Astrocyte (in vitro differentiated cells and primary cell): ENCODE measurements around the gene CAMK2B. TPM values are rescaled to one million over a fixed set of nuclear protein-coding genes. Genes with fewer than 3 reads are reported as not detected.

ENCODE experiments used
- DNase-seq: peaks from one replicate; pipeline ENCODE4 v3.0.0-alpha.2; 2010; ENCODE audit warnings: low read depth
- FAIRE-seq: peaks from 2 replicates; lab custom pipeline; 2011; peaks lifted over from hg19 to GRCh38; lab: Jason Lieb, UNC
- H2AFZ ChIP-seq: 2 replicates; pipeline ENCODE4 v1.6.0; 2012; ENCODE audit warnings: low read depth, low read length, inconsistent platforms
- H3K27ac ChIP-seq: 2 replicates; pipeline ENCODE4 v1.5.1; 2011; ENCODE audit warnings: low read depth, low read length, inconsistent platforms
- H3K27me3 ChIP-seq: 2 replicates; pipeline ENCODE4 v1.6.0; 2011; ENCODE audit warnings: low read length, inconsistent platforms; ENCODE audit not compliant: insufficient read depth
- H3K36me3 ChIP-seq: 2 replicates; pipeline ENCODE4 v1.5.1; 2011; ENCODE audit warnings: low read length, inconsistent platforms; ENCODE audit not compliant: insufficient read depth
- H3K4me1 ChIP-seq: 2 replicates; pipeline ENCODE4 v1.5.1; 2011; ENCODE audit warnings: low read length, inconsistent platforms; ENCODE audit not compliant: insufficient read depth
- H3K4me2 ChIP-seq: 2 replicates; pipeline ENCODE4 v1.6.0; 2012; ENCODE audit warnings: low read length, inconsistent platforms
- H3K4me3 ChIP-seq: 2 replicates; pipeline ENCODE4 v1.5.1; 2011; ENCODE audit warnings: low read depth, mild to moderate bottlenecking, low read length, inconsistent platforms; ENCODE audit not compliant: insufficient read depth
- H3K79me2 ChIP-seq: 2 replicates; pipeline ENCODE4 v1.6.0; 2012; ENCODE audit warnings: mild to moderate bottlenecking, low read length, inconsistent platforms; ENCODE audit not compliant: insufficient read depth
- H3K9ac ChIP-seq: 2 replicates; pipeline ENCODE4 v1.6.0; 2012; ENCODE audit warnings: mild to moderate bottlenecking, low read length, inconsistent platforms
- H3K9me3 ChIP-seq: 2 replicates; pipeline ENCODE4 v1.5.1; 2012; ENCODE audit warnings: low read depth, mild to moderate bottlenecking, low read length, inconsistent platforms; ENCODE audit not compliant: insufficient read depth
- H4K20me1 ChIP-seq: 2 replicates; pipeline ENCODE4 v1.6.0; 2012; ENCODE audit warnings: low read length, inconsistent platforms; ENCODE audit not compliant: insufficient read depth
- H3K27ac Mint-ChIP-seq: one replicate; pipeline ENCODE4 v1.8.0; 2021; ENCODE audit warnings: mild to moderate bottlenecking, mixed read lengths; ENCODE audit not compliant: unreplicated experiment
- H3K27me3 Mint-ChIP-seq: one replicate; pipeline ENCODE4 v1.8.0; 2021; ENCODE audit warnings: low read depth, mixed read lengths; ENCODE audit not compliant: unreplicated experiment
- H3K36me3 Mint-ChIP-seq: one replicate; pipeline ENCODE4 v1.8.0; 2021; ENCODE audit warnings: low read depth, mixed read lengths; ENCODE audit not compliant: unreplicated experiment
- H3K4me1 Mint-ChIP-seq: one replicate; pipeline ENCODE4 v1.8.0; 2021; ENCODE audit warnings: low read depth, mixed read lengths; ENCODE audit not compliant: unreplicated experiment
- H3K4me3 Mint-ChIP-seq: one replicate; pipeline ENCODE4 v1.8.0; 2021; ENCODE audit warnings: mild to moderate bottlenecking, moderate library complexity, mixed read lengths; ENCODE audit not compliant: unreplicated experiment
- H3K9me3 Mint-ChIP-seq: one replicate; pipeline ENCODE4 v1.8.0; 2021; ENCODE audit warnings: mild to moderate bottlenecking, mixed read lengths; ENCODE audit not compliant: unreplicated experiment
- CTCF ChIP-seq: IDR thresholded peaks from 2 replicates; pipeline ENCODE4 v1.5.1; 2011; ENCODE audit warnings: low read depth, mild to moderate bottlenecking, inconsistent platforms, low read length, moderate library complexity; ENCODE audit not compliant: insufficient read depth
- EZH2 ChIP-seq: IDR thresholded peaks from 2 replicates; pipeline ENCODE4 v1.6.1; 2012; ENCODE audit warnings: mild to moderate bottlenecking, low read length, inconsistent platforms; ENCODE audit not compliant: insufficient read depth
- total RNA-seq: library from RNA; stranded (reverse); gene quantifications from 2 replicates; pipeline ENCODE4 v1.2.1, GENCODE V29; 2021

The CAMK2B gene
- total RNA-seq, 1 donor from 2014 or later, result 0.18 TPM

GRCh38 chr7:44372560-44373417 is 47.4 kb upstream of the CAMK2B start:
- Histone ChIP-seq H3K27me3 (no peaks in the 10 kb centered on the region), H3K27ac (no peak overlapping the region), H3K79me2 (no peaks in the 10 kb centered on the region), H3K9me3 (no peaks in the 10 kb centered on the region), H3K4me2 (no peak overlapping the region), H3K4me3 (no peak overlapping the region), H2AFZ (no peak overlapping the region), H3K36me3 (no peaks in the 10 kb centered on the region), H3K9ac (no peak overlapping the region), H3K4me1 (peaks cover 11% of the 10 kb centered on the region), H4K20me1 (no peaks in the 10 kb centered on the region)
- H3K4me3 Mint-ChIP-seq, result no peak overlapping the region
- no peaks in the 10 kb centered on the region for H3K4me1 Mint-ChIP-seq
- DNase-seq, result no peak
- H3K36me3 Mint-ChIP-seq, result peaks cover 4% of the 10 kb centered on the region
- H3K9me3 Mint-ChIP-seq, result peaks cover 3% of the 10 kb centered on the region
- H3K27me3 Mint-ChIP-seq, result peaks cover 21% of the 10 kb centered on the region
- FAIRE-seq, result no peak
- peak overlapping the region; percentile 12 for H3K27ac Mint-ChIP-seq
- TF ChIP-seq EZH2 (no peak), CTCF (no peak)

- H3K9me3 Mint-ChIP-seq, result peaks cover 3% of the 10 kb centered on the region
- H3K27me3 Mint-ChIP-seq, result peaks cover 8% of the 10 kb centered on the region
- Histone ChIP-seq H3K4me3 (no peak overlapping the region), H3K9me3 (no peaks in the 10 kb centered on the region), H4K20me1 (no peaks in the 10 kb centered on the region), H3K9ac (no peak overlapping the region), H3K27ac (no peak overlapping the region), H3K36me3 (no peaks in the 10 kb centered on the region), H3K4me2 (no peak overlapping the region), H3K79me2 (no peaks in the 10 kb centered on the region), H2AFZ (no peak overlapping the region), H3K4me1 (peaks cover 9% of the 10 kb centered on the region), H3K27me3 (no peaks in the 10 kb centered on the region)
- H3K4me3 Mint-ChIP-seq, result no peak overlapping the region
- no peaks in the 10 kb centered on the region for H3K36me3 Mint-ChIP-seq
- no peak for FAIRE-seq
- H3K27ac Mint-ChIP-seq, result no peak overlapping the region
- H3K4me1 Mint-ChIP-seq, result no peaks in the 10 kb centered on the region
- no peak for TF ChIP-seq EZH2
- DNase-seq, result no peak
Observed at GRCh38 chr7:44368885-44369284, 43.5 kb upstream of the CAMK2B start.

- H4K20me1 ChIP-seq, result no peaks in the 10 kb centered on the region
- H3K4me3 Mint-ChIP-seq, result no peak overlapping the region
- no peaks in the 10 kb centered on the region for H3K9me3 ChIP-seq
- no peak for TF ChIP-seq CTCF
- TF ChIP-seq EZH2, result no peak
- no peaks in the 10 kb centered on the region for H3K36me3 Mint-ChIP-seq
- H3K4me1 Mint-ChIP-seq, result no peaks in the 10 kb centered on the region
- no peak overlapping the region for H3K27ac Mint-ChIP-seq
- no peak overlapping the region for H3K9ac ChIP-seq
- H3K4me3 ChIP-seq, result no peak overlapping the region
- H3K27me3 ChIP-seq, result no peaks in the 10 kb centered on the region
- peaks cover 3% of the 10 kb centered on the region for H3K9me3 Mint-ChIP-seq
- H3K79me2 ChIP-seq, result no peaks in the 10 kb centered on the region
- H3K4me1 ChIP-seq, result peaks cover 9% of the 10 kb centered on the region
- no peaks in the 10 kb centered on the region for H3K36me3 ChIP-seq
- DNase-seq (no peak), FAIRE-seq (no peak)
- H3K27ac ChIP-seq, result no peak overlapping the region
- H3K27me3 Mint-ChIP-seq, result peaks cover 6% of the 10 kb centered on the region
- H2AFZ ChIP-seq, result no peak overlapping the region
- no peak overlapping the region for H3K4me2 ChIP-seq
Observed at GRCh38 chr7:44368455-44368854, 43.1 kb upstream of the CAMK2B start.
